ENCODE data around the gene GATA3.

DNA sequence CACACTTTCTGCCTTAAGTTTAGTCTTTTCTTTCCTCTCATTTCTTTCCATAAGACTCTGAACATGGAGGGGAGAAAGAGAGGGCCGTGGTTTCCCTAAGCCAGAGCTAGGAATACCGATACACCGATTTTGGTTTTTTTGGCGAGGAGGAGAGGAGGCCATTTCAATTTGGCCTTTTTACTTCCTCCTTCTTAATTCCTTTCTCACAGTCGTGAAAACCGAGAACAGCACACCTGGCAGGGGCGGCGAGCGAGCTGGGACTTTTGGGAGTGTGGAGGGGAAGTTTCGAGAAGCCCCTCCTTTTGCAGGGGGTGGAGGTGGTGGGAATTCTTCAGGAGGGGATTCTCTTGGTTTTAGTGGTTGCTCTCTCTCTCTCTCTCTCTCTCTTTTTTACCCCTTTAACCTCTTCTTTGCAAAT is 6.2 kb downstream of the GATA3 start:
- TF ChIP-seq SPI1 (IDR thresholded peaks at IDR 0.05; ENCODE audit: low read depth, low read length) (no peak), POU2F2 (IDR thresholded peaks at IDR 0.05; ENCODE audit: low read depth, low read length) (no peak), POLR2A (IDR thresholded peaks at IDR 0.05; ENCODE audit: low read depth, low read length) (no peak), TAF1 (IDR thresholded peaks at IDR 0.05; ENCODE audit: low read depth, low read length) (no peak), POLR2AphosphoS5 (IDR thresholded peaks at IDR 0.05; ENCODE audit: low read depth, low read length) (no peak), PAX5 (IDR thresholded peaks at IDR 0.05; ENCODE audit: insufficient read depth, low read length, severe bottlenecking) (no peak)

Measured in GM12891 (cell line).